ENCODE results near the gene LRP1-AS. TPM values are rescaled to one million over a fixed set of nuclear protein-coding genes. Genes with fewer than 3 reads are reported as not detected.

LRP1-AS gene
- total RNA-seq, 1 donor from 2014 or later, result not detected

GRCh38 chr12:57159311-57159710 is 11.9 kb upstream of the LRP1-AS start:
- intact Hi-C loops (cut with DNase I), result no loop called here
- TF ChIP-seq POLR2A (IDR thresholded peaks at IDR 0.05), result no peak
- TF ChIP-seq POLR2AphosphoS5 (IDR thresholded peaks at IDR 0.05; ENCODE audit: insufficient read depth in 1 of 2, low read depth in 1 of 2), result no peak
- TF ChIP-seq, protein P1, sequence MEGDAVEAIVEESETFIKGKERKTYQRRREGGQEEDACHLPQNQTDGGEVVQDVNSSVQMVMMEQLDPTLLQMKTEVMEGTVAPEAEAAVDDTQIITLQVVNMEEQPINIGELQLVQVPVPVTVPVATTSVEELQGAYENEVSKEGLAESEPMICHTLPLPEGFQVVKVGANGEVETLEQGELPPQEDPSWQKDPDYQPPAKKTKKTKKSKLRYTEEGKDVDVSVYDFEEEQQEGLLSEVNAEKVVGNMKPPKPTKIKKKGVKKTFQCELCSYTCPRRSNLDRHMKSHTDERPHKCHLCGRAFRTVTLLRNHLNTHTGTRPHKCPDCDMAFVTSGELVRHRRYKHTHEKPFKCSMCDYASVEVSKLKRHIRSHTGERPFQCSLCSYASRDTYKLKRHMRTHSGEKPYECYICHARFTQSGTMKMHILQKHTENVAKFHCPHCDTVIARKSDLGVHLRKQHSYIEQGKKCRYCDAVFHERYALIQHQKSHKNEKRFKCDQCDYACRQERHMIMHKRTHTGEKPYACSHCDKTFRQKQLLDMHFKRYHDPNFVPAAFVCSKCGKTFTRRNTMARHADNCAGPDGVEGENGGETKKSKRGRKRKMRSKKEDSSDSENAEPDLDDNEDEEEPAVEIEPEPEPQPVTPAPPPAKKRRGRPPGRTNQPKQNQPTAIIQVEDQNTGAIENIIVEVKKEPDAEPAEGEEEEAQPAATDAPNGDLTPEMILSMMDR (IDR thresholded peaks at IDR 0.05), result no peak
- H3K4me1 ChIP-seq, result peaks cover 20% of the 10 kb centered on the region
- H3K27ac ChIP-seq, result peak overlapping the region; percentile 55
- H3K9me3 ChIP-seq, result no peaks in the 10 kb centered on the region
- DNase-seq (ENCODE audit: extremely low spot score in 2 of 2), result no peak
- peaks cover 8 to 92% of the 10 kb centered on the region in 2 donors for H3K36me3 ChIP-seq
- no peak overlapping the region for H3K4me3 ChIP-seq
- H3K27me3 ChIP-seq, result no peaks in the 10 kb centered on the region

GRCh38 chr12:57158665-57159064 is 11.2 kb upstream of the LRP1-AS start:
- Histone ChIP-seq H3K36me3 (peaks cover 8 to 92% of the 10 kb centered on the region in 2 donors), H3K4me1 (peaks cover 27% of the 10 kb centered on the region), H3K27ac (peak overlapping the region; percentile 37), H3K9me3 (no peaks in the 10 kb centered on the region), H3K4me3 (no peak overlapping the region), H3K27me3 (no peaks in the 10 kb centered on the region)
- intact Hi-C loops (cut with DNase I), result no loop called here
- TF ChIP-seq POLR2A (IDR thresholded peaks at IDR 0.05), result no peak
- TF ChIP-seq, protein P1 (IDR thresholded peaks at IDR 0.05), result no peak
- no peak for TF ChIP-seq POLR2AphosphoS5 (IDR thresholded peaks at IDR 0.05; ENCODE audit: insufficient read depth in 1 of 2, low read depth in 1 of 2)
- DNase-seq (ENCODE audit: extremely low spot score in 2 of 2), result no peak

DNA sequence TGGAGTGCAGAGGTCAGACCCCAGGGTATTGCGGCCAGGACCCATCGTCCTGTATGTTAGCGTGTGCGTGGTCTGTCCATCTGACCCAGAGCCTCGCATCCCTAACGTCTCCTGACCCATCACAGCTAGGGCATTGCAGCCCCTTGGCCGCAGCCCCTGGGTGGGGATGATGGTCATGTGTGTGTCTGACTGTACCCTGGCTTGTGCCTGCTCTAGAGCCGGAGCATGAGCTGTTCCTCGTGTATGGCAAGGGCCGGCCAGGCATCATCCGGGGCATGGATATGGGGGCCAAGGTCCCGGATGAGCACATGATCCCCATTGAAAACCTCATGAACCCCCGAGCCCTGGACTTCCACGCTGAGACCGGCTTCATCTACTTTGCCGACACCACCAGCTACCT is 10.8 kb upstream of the LRP1-AS start:
- Histone ChIP-seq H3K36me3 (peaks cover 8 to 89% of the 10 kb centered on the region in 2 donors), H3K27me3 (no peaks in the 10 kb centered on the region), H3K9me3 (no peaks in the 10 kb centered on the region), H3K27ac (peak overlapping the region; percentile 37), H3K4me1 (peaks cover 32% of the 10 kb centered on the region), H3K4me3 (no peak overlapping the region)
- intact Hi-C loops (cut with DNase I), result no loop called here
- TF ChIP-seq POLR2A (IDR thresholded peaks at IDR 0.05), result no peak
- TF ChIP-seq POLR2AphosphoS5 (IDR thresholded peaks at IDR 0.05; ENCODE audit: insufficient read depth in 1 of 2, low read depth in 1 of 2), result no peak
- TF ChIP-seq, protein P1 (IDR thresholded peaks at IDR 0.05), result no peak
- no peak for DNase-seq (ENCODE audit: extremely low spot score in 2 of 2)

- Histone ChIP-seq H3K9me3 (no peaks in the 10 kb centered on the region), H3K4me1 (peaks cover 37% of the 10 kb centered on the region), H3K27me3 (no peaks in the 10 kb centered on the region), H3K27ac (peak overlapping the region; percentile 37), H3K36me3 (peaks cover 8 to 84% of the 10 kb centered on the region in 2 donors), H3K4me3 (no peak overlapping the region)
- no peak for TF ChIP-seq POLR2A (IDR thresholded peaks at IDR 0.05)
- TF ChIP-seq, protein P1 (IDR thresholded peaks at IDR 0.05), result no peak
- no peak for TF ChIP-seq POLR2AphosphoS5 (IDR thresholded peaks at IDR 0.05; ENCODE audit: insufficient read depth in 1 of 2, low read depth in 1 of 2)
- intact Hi-C loops (cut with DNase I), result no loop called here
- DNase-seq (ENCODE audit: extremely low spot score in 2 of 2), result no peak
Measured at GRCh38 chr12:57157588-57158173, 10.3 kb upstream of the LRP1-AS start.

GRCh38 chr12:57156701-57157403 is 9.4 kb upstream of the LRP1-AS start:
- Histone ChIP-seq H3K4me3 (no peak overlapping the region), H3K27ac (no peak overlapping the region), H3K27me3 (no peaks in the 10 kb centered on the region), H3K36me3 (peaks cover 8 to 75% of the 10 kb centered on the region in 2 donors), H3K4me1 (peaks cover 45% of the 10 kb centered on the region), H3K9me3 (no peaks in the 10 kb centered on the region)
- TF ChIP-seq POLR2A (IDR thresholded peaks at IDR 0.05) (no peak), POLR2AphosphoS5 (IDR thresholded peaks at IDR 0.05; ENCODE audit: insufficient read depth in 1 of 2, low read depth in 1 of 2) (no peak)
- TF ChIP-seq, protein P1 (IDR thresholded peaks at IDR 0.05), result no peak
- intact Hi-C loops (cut with DNase I), result no loop called here
- no peak for DNase-seq (ENCODE audit: extremely low spot score in 2 of 2)

Data from vagina (tissue), 2 donors.